ENCODE data around the gene PCSK9.

GRCh38 chr1:55063577-55063942, 24.2 kb downstream of the PCSK9 start:
- TF ChIP-seq CTCF (conservative IDR thresholded peaks at IDR 0.05; ENCODE audit: low read depth in 2 of 2), result no peak
- no peak for TF ChIP-seq EZH2 (IDR thresholded peaks at IDR 0.05; ENCODE audit: low read depth, unreplicated experiment)
- TF ChIP-seq POLR2AphosphoS5 (IDR thresholded peaks at IDR 0.05; ENCODE audit: low read depth), result no peak
- TF ChIP-seq EZH2phosphoT487 (IDR thresholded peaks at IDR 0.05; ENCODE audit: unreplicated experiment), result no peak
- TF ChIP-seq STAT1 (IDR thresholded peaks at IDR 0.05; ENCODE audit: unreplicated experiment), result no peak
- TF ChIP-seq CREB1 (CRISPR knock-in tag; IDR thresholded peaks at IDR 0.05; ENCODE audit: low read depth), result no peak
